HL-60/S4 (cell line): ENCODE results near the gene PPIP5K2.

ENCODE experiments used
- in situ Hi-C: fragments of 300-500 bp; cut with MboI; formaldehyde crosslinking; loops from 2 replicates; pipeline ENCODE4 v1.14.3; 2022; ENCODE audit warnings: low sequenced_read_pairs

The PPIP5K2 gene

GRCh38 chr5:103120607-103121200 lies 603 bp downstream of the PPIP5K2 start:
- in situ Hi-C loops = no loop called here

GRCh38 chr5:103122242-103122641 lies 2.1 kb downstream of the PPIP5K2 start:
- in situ Hi-C loops = no loop called here

- in situ Hi-C loops = loop anchor here (25.0 kb wide), 1 partner anchor 339 kb away; no protein-coding TSS in a partner anchor
Observed at GRCh38 chr5:103126557-103126956, 6.5 kb downstream of the PPIP5K2 start.

- in situ Hi-C loops = loop anchor here (25.0 kb wide), 1 partner anchor 340 kb away; no protein-coding TSS in a partner anchor
Observed at GRCh38 chr5:103127292-103127817, 7.3 kb downstream of the PPIP5K2 start.

- in situ Hi-C loops = loop anchor here (25.0 kb wide), 1 partner anchor 341 kb away; no protein-coding TSS in a partner anchor
Observed at GRCh38 chr5:103128202-103128601, 8.1 kb downstream of the PPIP5K2 start.

- in situ Hi-C loops = loop anchor here (25.0 kb wide), 1 partner anchor 345 kb away; no protein-coding TSS in a partner anchor
Observed at GRCh38 chr5:103132684-103133083, 12.6 kb downstream of the PPIP5K2 start.

GRCh38 chr5:103133231-103133630 lies 13.1 kb downstream of the PPIP5K2 start:
- in situ Hi-C loops = loop anchor here (25.0 kb wide), 1 partner anchor 346 kb away; no protein-coding TSS in a partner anchor

GRCh38 chr5:103135461-103135860 lies 15.4 kb downstream of the PPIP5K2 start:
- in situ Hi-C loops = loop anchor here (25.0 kb wide), 1 partner anchor 348 kb away; no protein-coding TSS in a partner anchor

- in situ Hi-C loops = loop anchor here (25.0 kb wide), 1 partner anchor 351 kb away; no protein-coding TSS in a partner anchor
Observed at GRCh38 chr5:103138202-103138690, 18.1 kb downstream of the PPIP5K2 start.

GRCh38 chr5:103139264-103139865 lies 19.3 kb downstream of the PPIP5K2 start:
- in situ Hi-C loops = loop anchor here (25.0 kb wide), 1 partner anchor 352 kb away; no protein-coding TSS in a partner anchor

- in situ Hi-C loops = loop anchor here (25.0 kb wide), 1 partner anchor 355 kb away; no protein-coding TSS in a partner anchor
Observed at GRCh38 chr5:103142132-103142531, 22.0 kb downstream of the PPIP5K2 start.

GRCh38 chr5:103145196-103145595 lies 25.1 kb downstream of the PPIP5K2 start:
- in situ Hi-C loops = loop anchor here (25.0 kb wide), 1 partner anchor 358 kb away; no protein-coding TSS in a partner anchor

GRCh38 chr5:103148213-103148612 lies 28.1 kb downstream of the PPIP5K2 start:
- in situ Hi-C loops = loop anchor here (25.0 kb wide), 1 partner anchor 361 kb away; no protein-coding TSS in a partner anchor

- in situ Hi-C loops = no loop called here
Observed at GRCh38 chr5:103151156-103151555, 31.1 kb downstream of the PPIP5K2 start.

- in situ Hi-C loops = no loop called here
Observed at GRCh38 chr5:103166706-103167105, 46.6 kb downstream of the PPIP5K2 start.

- in situ Hi-C loops = no loop called here
Observed at GRCh38 chr5:103174147-103174546, 54.0 kb downstream of the PPIP5K2 start.

- in situ Hi-C loops = no loop called here
Observed at GRCh38 chr5:103177543-103177942, 57.4 kb downstream of the PPIP5K2 start.

GRCh38 chr5:103178167-103178566 lies 58.1 kb downstream of the PPIP5K2 start:
- in situ Hi-C loops = no loop called here

- in situ Hi-C loops = no loop called here
Observed at GRCh38 chr5:103186152-103186551, 66.1 kb downstream of the PPIP5K2 start.

GRCh38 chr5:103188436-103188835 lies 68.3 kb downstream of the PPIP5K2 start:
- in situ Hi-C loops = no loop called here

GRCh38 chr5:103203226-103203625 lies 83.1 kb downstream of the PPIP5K2 start:
- in situ Hi-C loops = no loop called here
